Progenitor cell of endocrine pancreas (in vitro differentiated cells): ENCODE results near the gene WBP1. TPM values are rescaled to one million over a fixed set of nuclear protein-coding genes. Genes with fewer than 3 reads are reported as not detected.
"Not testable (repeated sequence)": the region's sequence is repeated elsewhere in the genome, so short reads cannot be mapped to it uniquely, and the experiment has no call there.

Experiments
- DNase-seq: peaks from one replicate; pipeline ENCODE4 v3.0.0; 2021; ENCODE audit warnings: low spot score; ENCODE audit not compliant: unreplicated experiment
- H3K27ac Mint-ChIP-seq: 2 replicates; pipeline ENCODE4 v1.8.0; 2021; ENCODE audit warnings: mild to moderate bottlenecking, moderate library complexity, mixed read lengths
- H3K27me3 Mint-ChIP-seq: 2 replicates; pipeline ENCODE4 v1.8.0; 2021; ENCODE audit warnings: mixed read lengths
- H3K36me3 Mint-ChIP-seq: 2 replicates; pipeline ENCODE4 v1.8.0; 2022; ENCODE audit warnings: mixed read lengths; ENCODE audit not compliant: insufficient read depth
- H3K4me1 Mint-ChIP-seq: 2 replicates; pipeline ENCODE4 v1.8.0; 2021; ENCODE audit warnings: low read depth, mixed read lengths
- H3K4me3 Mint-ChIP-seq: 2 replicates; pipeline ENCODE4 v1.8.0; 2021; ENCODE audit warnings: low read depth, mild to moderate bottlenecking, moderate library complexity, mixed read lengths
- H3K9me3 Mint-ChIP-seq: 2 replicates; pipeline ENCODE4 v1.8.0; 2021; ENCODE audit warnings: low read depth, mixed read lengths
- CTCF ChIP-seq: fragments of 200-600 bp; sonication (generic); IDR thresholded peaks from one replicate; pipeline ENCODE4 v1.5.0; 2021; ENCODE audit warnings: antibody characterized with exemption, mild to moderate bottlenecking; ENCODE audit not compliant: unreplicated experiment
- total RNA-seq: library from RNA; stranded (reverse); gene quantifications from 2 replicates; pipeline ENCODE4 v1.2.1, GENCODE V29; 2021

WBP1 gene
- total RNA-seq, 1 donor from 2014 or later = 140 TPM

GRCh38 chr2:74441690-74442482 lies 16.4 kb upstream of the WBP1 start, which contains the start of gene RTKN:
Gene RTKN, minus strand, starts transcription at chr2:74441937. Its CDS starts 121 bp downstream, at chr2:74441816.
- peaks cover 5% of the 10 kb centered on the region for H3K36me3 Mint-ChIP-seq
- H3K4me3 Mint-ChIP-seq = peak within 1 kb of the TSS; percentile 96
- no peak for TF ChIP-seq CTCF
- H3K4me1 Mint-ChIP-seq = peaks cover 27% of the 10 kb centered on the region
- peak within 1 kb of the TSS; percentile 100 for H3K27ac Mint-ChIP-seq
- H3K9me3 Mint-ChIP-seq = no peaks in the 10 kb centered on the region
- H3K27me3 Mint-ChIP-seq = peaks cover 3% of the 10 kb centered on the region
- DNase-seq = peak; percentile 48

- DNase-seq, H3K9me3 Mint-ChIP-seq, H3K36me3 Mint-ChIP-seq, H3K27me3 Mint-ChIP-seq: not testable (repeated sequence)
- Mint-ChIP-seq H3K4me1 (peaks cover 33% of the 10 kb centered on the region), H3K4me3 (peak overlapping the region; percentile 96), H3K27ac (peak overlapping the region; percentile 100)
These were observed 15.5 kb upstream of the WBP1 start for GRCh38 chr2:74442483-74443297.

GRCh38 chr2:74444498-74445318 lies 13.5 kb upstream of the WBP1 start:
- Mint-ChIP-seq H3K27me3 (peaks cover 3% of the 10 kb centered on the region), H3K36me3 (no peaks in the 10 kb centered on the region), H3K4me1 (peaks cover 17% of the 10 kb centered on the region), H3K4me3 (no peak overlapping the region), H3K9me3 (no peaks in the 10 kb centered on the region), H3K27ac (no peak overlapping the region)
- TF ChIP-seq CTCF = no peak
- DNase-seq = no peak

GRCh38 chr2:74447230-74447999 lies 10.8 kb upstream of the WBP1 start:
- no peak for DNase-seq
- no peak for TF ChIP-seq CTCF
- H3K27ac Mint-ChIP-seq = no peak overlapping the region
- H3K27me3 Mint-ChIP-seq = peaks cover 3% of the 10 kb centered on the region
- H3K4me1 Mint-ChIP-seq = peaks cover 8% of the 10 kb centered on the region
- H3K36me3 Mint-ChIP-seq = no peaks in the 10 kb centered on the region
- H3K4me3 Mint-ChIP-seq = no peak overlapping the region
- no peaks in the 10 kb centered on the region for H3K9me3 Mint-ChIP-seq

GRCh38 chr2:74448771-74449170 lies 9.5 kb upstream of the WBP1 start:
- no peak overlapping the region for H3K27ac Mint-ChIP-seq
- peaks cover 8% of the 10 kb centered on the region for H3K4me1 Mint-ChIP-seq
- TF ChIP-seq CTCF = no peak
- H3K27me3 Mint-ChIP-seq = peaks cover 7% of the 10 kb centered on the region
- DNase-seq = no peak
- no peaks in the 10 kb centered on the region for H3K36me3 Mint-ChIP-seq
- no peak overlapping the region for H3K4me3 Mint-ChIP-seq
- H3K9me3 Mint-ChIP-seq = no peaks in the 10 kb centered on the region
